HEK293 (cell line): Measurements from ENCODE around the gene PUM2.
"Not testable (repeated sequence)": the region's sequence is repeated elsewhere in the genome, so short reads cannot be mapped to it uniquely, and the experiment has no call there.

Experiments used
- CTCF ChIA-PET: fragments of 350-600 bp; formaldehyde crosslinking; extraction: SDS; loops from one replicate; lab custom pipeline; 2021; ENCODE audit warnings: antibody characterized with exemption; lab: Yijun Ruan, JAX
- POLR2A ChIA-PET: fragments of 300-600 bp; formaldehyde crosslinking; extraction: SDS; loops from one replicate; lab custom pipeline; 2020; ENCODE audit warnings: antibody characterized with exemption, inconsistent platforms; lab: Yijun Ruan, JAX
- H3K27ac ChIP-seq: fragments of 200-500 bp; sonication (Bioruptor generic); 2 replicates; pipeline ENCODE4 v1.5.1; 2014; ENCODE audit warnings: low read depth, low read length, control low read depth, inconsistent platforms; ENCODE audit errors: extremely low read depth
- H3K36me3 ChIP-seq, 2 experiments: fragments of 200-500 bp in 1 of 2; sonication (Bioruptor generic) in 1 of 2; 1 replicate in 1 of 2; 2 replicates in 1 of 2; pipeline ENCODE4 v1.5.1; 2014 to 2017; ENCODE audit warnings: inconsistent platforms in 2 of 2, low read length in 2 of 2; ENCODE audit not compliant: control insufficient read depth in 2 of 2, insufficient read depth in 1 of 2
- H3K4me1 ChIP-seq: fragments of 200-500 bp; sonication (Bioruptor generic); 2 replicates; pipeline ENCODE4 v1.5.1; 2014; ENCODE audit warnings: mild to moderate bottlenecking, low read length, inconsistent platforms; ENCODE audit not compliant: control insufficient read depth, insufficient read depth
- H3K4me3 ChIP-seq: 2 replicates; pipeline ENCODE4 v1.5.1; 2011; ENCODE audit warnings: low read depth, mild to moderate bottlenecking, control low read depth, low read length, moderate library complexity
- H3K9me3 ChIP-seq: fragments of 200-500 bp; sonication (Bioruptor generic); 2 replicates; pipeline ENCODE4 v1.5.1; 2014; ENCODE audit warnings: low read depth, low read length, inconsistent platforms; ENCODE audit not compliant: control insufficient read depth, insufficient read depth
- EGR2 ChIP-seq: fragments of 450-650 bp; formaldehyde crosslinking; IDR thresholded peaks from 2 replicates; pipeline ENCODE4 v1.5.1; 2016; ENCODE audit warnings: low read depth, missing biosample characterization, missing genetic modification characterization
- KLF1 ChIP-seq: fragments of 450-650 bp; formaldehyde crosslinking; IDR thresholded peaks from 2 replicates; pipeline ENCODE4 v1.5.1; 2016; ENCODE audit warnings: missing biosample characterization, missing genetic modification characterization
- KLF10 ChIP-seq: fragments of 450-650 bp; IDR thresholded peaks from 2 replicates; pipeline ENCODE4 v1.5.1; 2018; ENCODE audit warnings: missing biosample characterization, mild to moderate bottlenecking, missing genetic modification characterization
- PATZ1 ChIP-seq: fragments of 450-650 bp; formaldehyde crosslinking; IDR thresholded peaks from 2 replicates; pipeline ENCODE4 v1.5.1; 2016; ENCODE audit warnings: missing biosample characterization, missing genetic modification characterization
- SCRT2 ChIP-seq: fragments of 450-650 bp; formaldehyde crosslinking; IDR thresholded peaks from 2 replicates; pipeline ENCODE4 v1.5.1; 2016; ENCODE audit warnings: missing biosample characterization, missing genetic modification characterization
- SP2 ChIP-seq: fragments of 450-650 bp; formaldehyde crosslinking; IDR thresholded peaks from 2 replicates; pipeline ENCODE4 v1.5.1; 2016; ENCODE audit warnings: missing biosample characterization, missing genetic modification characterization
- ZBTB1 ChIP-seq: fragments of 450-650 bp; formaldehyde crosslinking; IDR thresholded peaks from 2 replicates; pipeline ENCODE4 v1.5.1; 2016; ENCODE audit warnings: missing biosample characterization, missing genetic modification characterization
- ZBTB20 ChIP-seq: fragments of 450-650 bp; formaldehyde crosslinking; IDR thresholded peaks from 2 replicates; pipeline ENCODE4 v1.5.1; 2016; ENCODE audit warnings: missing biosample characterization, missing genetic modification characterization
- ZFP41 ChIP-seq: fragments of 450-650 bp; formaldehyde crosslinking; IDR thresholded peaks from 2 replicates; pipeline ENCODE4 v1.5.1; 2016; ENCODE audit warnings: missing biosample characterization, missing genetic modification characterization, borderline replicate concordance
- ZIC2 ChIP-seq: fragments of 450-650 bp; formaldehyde crosslinking; IDR thresholded peaks from 2 replicates; pipeline ENCODE4 v1.5.1; 2016; ENCODE audit warnings: missing biosample characterization, missing genetic modification characterization
- ZNF10 ChIP-seq: fragments of 450-650 bp; formaldehyde crosslinking; IDR thresholded peaks from 2 replicates; pipeline ENCODE4 v1.5.1; 2017; ENCODE audit warnings: missing biosample characterization, missing genetic modification characterization
- ZNF23 ChIP-seq: fragments of 450-650 bp; formaldehyde crosslinking; IDR thresholded peaks from 2 replicates; pipeline ENCODE4 v1.5.1; 2016; ENCODE audit warnings: missing biosample characterization, missing genetic modification characterization, borderline replicate concordance
- ZNF266 ChIP-seq: fragments of 450-650 bp; formaldehyde crosslinking; IDR thresholded peaks from 2 replicates; pipeline ENCODE4 v1.5.1; 2016; ENCODE audit warnings: missing biosample characterization, missing genetic modification characterization, low read depth
- ZNF324 ChIP-seq: fragments of 450-650 bp; formaldehyde crosslinking; IDR thresholded peaks from 2 replicates; pipeline ENCODE4 v1.5.1; 2016; ENCODE audit warnings: missing biosample characterization, missing genetic modification characterization
- ZNF366 ChIP-seq: fragments of 450-650 bp; formaldehyde crosslinking; conservative IDR thresholded peaks from 2 replicates; pipeline ENCODE4 v1.5.1; 2016; ENCODE audit warnings: missing biosample characterization, missing genetic modification characterization
- ZNF501 ChIP-seq: fragments of 450-650 bp; formaldehyde crosslinking; IDR thresholded peaks from 2 replicates; pipeline ENCODE4 v1.5.1; 2016; ENCODE audit warnings: missing biosample characterization, missing genetic modification characterization
- ZNF596 ChIP-seq: fragments of 450-650 bp; IDR thresholded peaks from 2 replicates; pipeline ENCODE4 v1.5.0; 2018; ENCODE audit warnings: missing biosample characterization, mild to moderate bottlenecking, missing genetic modification characterization, moderate library complexity
- ZNF660 ChIP-seq: fragments of 450-650 bp; IDR thresholded peaks from 2 replicates; pipeline ENCODE4 v1.5.1; 2018; ENCODE audit warnings: missing biosample characterization, mild to moderate bottlenecking, missing genetic modification characterization
- ZNF670 ChIP-seq: fragments of 450-650 bp; formaldehyde crosslinking; IDR thresholded peaks from 2 replicates; pipeline ENCODE4 v1.5.1; 2016; ENCODE audit warnings: missing biosample characterization, missing genetic modification characterization, low read depth
- ZNF677 ChIP-seq: fragments of 450-650 bp; IDR thresholded peaks from 2 replicates; pipeline ENCODE4 v1.5.0; 2018; ENCODE audit warnings: missing biosample characterization, mild to moderate bottlenecking, missing genetic modification characterization, moderate library complexity
- ZNF701 ChIP-seq: fragments of 450-650 bp; formaldehyde crosslinking; IDR thresholded peaks from 2 replicates; pipeline ENCODE4 v1.5.1; 2016; ENCODE audit warnings: missing biosample characterization, missing genetic modification characterization
- ZNF830 ChIP-seq: fragments of 450-650 bp; IDR thresholded peaks from 2 replicates; pipeline ENCODE4 v1.5.0; 2018; ENCODE audit warnings: missing biosample characterization, missing genetic modification characterization, low read depth, mild to moderate bottlenecking, moderate library complexity
- ZNF837 ChIP-seq: fragments of 450-650 bp; formaldehyde crosslinking; IDR thresholded peaks from 2 replicates; pipeline ENCODE4 v1.5.1; 2016; ENCODE audit warnings: missing biosample characterization, missing genetic modification characterization
- TF ChIP-seq, protein P1 (sequence below): fragments of 450-650 bp; IDR thresholded peaks from 2 replicates; pipeline ENCODE4 v1.5.1; 2018; ENCODE audit warnings: missing biosample characterization, mild to moderate bottlenecking, missing genetic modification characterization

The PUM2 gene

DNA sequence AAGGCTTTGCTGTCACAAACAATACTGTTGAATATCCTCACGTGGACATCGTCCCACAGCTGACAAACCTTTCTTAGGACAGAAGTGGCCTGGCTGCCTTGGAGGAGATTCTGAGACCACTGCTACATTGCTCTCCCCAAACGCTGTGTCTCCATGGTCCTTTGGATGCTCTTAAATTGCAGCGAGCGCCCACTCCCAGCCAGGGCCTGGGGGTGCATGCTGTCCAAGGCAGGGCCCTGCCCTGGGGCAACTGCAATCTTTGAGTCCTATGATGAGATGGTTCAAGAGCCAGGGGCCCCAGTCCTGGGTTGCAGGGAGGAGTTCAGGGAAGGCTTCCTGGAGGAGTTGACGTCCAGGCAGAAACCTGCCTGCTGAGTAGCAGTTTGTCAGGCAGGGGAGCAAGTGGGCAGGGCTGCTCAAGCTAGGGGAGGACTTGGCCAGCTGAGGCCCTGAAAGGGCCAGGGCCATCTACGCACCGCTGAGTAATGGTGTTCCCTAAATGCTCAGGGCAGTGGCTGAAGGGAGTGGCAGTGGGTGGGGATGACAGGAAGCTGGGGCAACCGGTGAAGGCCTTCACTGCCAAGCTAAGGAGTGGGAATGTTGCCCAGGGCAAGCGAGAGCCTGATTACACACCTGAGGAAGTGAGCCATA lies 114.9 kb downstream of the PUM2 start:
- peak; percentile 21; the same call in 1 of the 2 replicates for TF ChIP-seq KLF1 (tag by site-specific recombination)
- TF ChIP-seq ZFP41 (tag by site-specific recombination): no peak
- no peak for TF ChIP-seq ZNF677
- no peak for TF ChIP-seq EGR2 (tag by site-specific recombination)
- no peak for TF ChIP-seq ZNF830 (tag by site-specific recombination)
- TF ChIP-seq PATZ1 (tag by site-specific recombination): no peak
- CTCF ChIA-PET: interaction anchor here (1.2 kb wide), 1 partner anchor 11 kb away, joined by 4 read pairs; the partner anchor contains the start of gene SDC1
- H3K4me1 ChIP-seq: no peaks in the 10 kb centered on the region
- POLR2A ChIA-PET: no interaction called here
- no peak overlapping the region for H3K27ac ChIP-seq
- H3K36me3 ChIP-seq: no peaks in the 10 kb centered on the region
- no peaks in the 10 kb centered on the region for H3K9me3 ChIP-seq
- H3K4me3 ChIP-seq: no peak overlapping the region

GRCh38 chr2:20234597-20234996 lies 116.0 kb downstream of the PUM2 start:
- ChIA-PET POLR2A (interaction anchor here (0.7 kb wide), 1 partner anchor 25 kb away, joined by 4 read pairs; no protein-coding TSS in a partner anchor), CTCF (interaction anchor here (0.7 to 1.2 kb wide), 2 partner anchors 9 to 193 kb away, joined by 4 read pairs; partner anchors contain the start of gene SDC1)

DNA sequence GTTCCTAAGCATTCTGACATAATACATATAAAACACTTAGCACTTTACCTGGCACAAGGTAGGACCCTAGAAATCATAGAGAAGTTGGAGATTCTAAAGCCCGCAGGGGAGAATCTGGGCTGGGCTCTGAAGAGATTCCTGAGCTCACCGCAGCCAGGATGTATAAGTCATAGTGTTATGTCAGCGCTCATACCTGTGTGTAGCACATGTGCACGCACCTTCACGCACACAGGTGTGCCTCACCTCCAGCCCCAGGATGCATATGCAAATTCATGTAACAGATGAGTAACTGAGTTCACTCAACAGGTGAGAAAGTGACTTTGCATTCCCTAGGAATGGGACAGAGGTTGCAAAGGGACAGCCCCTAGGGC lies 117.8 kb downstream of the PUM2 start:
- Histone ChIP-seq H3K9me3 (no peaks in the 10 kb centered on the region), H3K4me1 (no peaks in the 10 kb centered on the region), H3K27ac (no peak overlapping the region), H3K4me3 (no peak overlapping the region), H3K36me3 (no peaks in the 10 kb centered on the region)
- TF ChIP-seq ZNF23 (tag by site-specific recombination) (no peak), SCRT2 (tag by site-specific recombination) (peak; percentile 22; the same call in 1 of the 2 replicates), ZNF266 (tag by site-specific recombination) (no peak)
- ChIA-PET CTCF (interaction anchor here (0.6 to 1.6 kb wide), 5 partner anchors 8 to 97 kb away, joined by 3 to 4 read pairs (median 3); no protein-coding TSS in a partner anchor), POLR2A (interaction anchor here (0.7 kb wide), 1 partner anchor 15 kb away, joined by 7 read pairs; no protein-coding TSS in a partner anchor)

More at GRCh38 chr2:20234597-20234996, 116.0 kb downstream of the PUM2 start:
- H3K4me1 ChIP-seq, H3K4me3 ChIP-seq, H3K27ac ChIP-seq, H3K36me3 ChIP-seq, H3K9me3 ChIP-seq: not testable (repeated sequence)

GRCh38 chr2:20231598-20232026 lies 119.0 kb downstream of the PUM2 start:
- TF ChIP-seq KLF10 (tag by site-specific recombination) (no peak), KLF1 (tag by site-specific recombination) (peak; percentile 29; the same call in 1 of the 2 replicates), ZBTB1 (tag by site-specific recombination) (no peak), ZNF366 (tag by site-specific recombination) (no peak), ZBTB20 (no peak), ZNF501 (tag by site-specific recombination) (no peak), ZIC2 (tag by site-specific recombination) (peak; percentile 58; the same call in 1 of the 2 replicates), ZFP41 (tag by site-specific recombination) (no peak), ZNF660 (tag by site-specific recombination) (no peak), ZNF837 (tag by site-specific recombination) (no peak), ZNF701 (tag by site-specific recombination) (no peak), ZNF596 (tag by site-specific recombination) (no peak), SP2 (0 out of 2 replicates have a peak, but pooled peaks have one; percentile 17), ZNF670 (no peak), ZNF10 (tag by site-specific recombination) (no peak), ZNF324 (no peak)
- TF ChIP-seq, protein P1, sequence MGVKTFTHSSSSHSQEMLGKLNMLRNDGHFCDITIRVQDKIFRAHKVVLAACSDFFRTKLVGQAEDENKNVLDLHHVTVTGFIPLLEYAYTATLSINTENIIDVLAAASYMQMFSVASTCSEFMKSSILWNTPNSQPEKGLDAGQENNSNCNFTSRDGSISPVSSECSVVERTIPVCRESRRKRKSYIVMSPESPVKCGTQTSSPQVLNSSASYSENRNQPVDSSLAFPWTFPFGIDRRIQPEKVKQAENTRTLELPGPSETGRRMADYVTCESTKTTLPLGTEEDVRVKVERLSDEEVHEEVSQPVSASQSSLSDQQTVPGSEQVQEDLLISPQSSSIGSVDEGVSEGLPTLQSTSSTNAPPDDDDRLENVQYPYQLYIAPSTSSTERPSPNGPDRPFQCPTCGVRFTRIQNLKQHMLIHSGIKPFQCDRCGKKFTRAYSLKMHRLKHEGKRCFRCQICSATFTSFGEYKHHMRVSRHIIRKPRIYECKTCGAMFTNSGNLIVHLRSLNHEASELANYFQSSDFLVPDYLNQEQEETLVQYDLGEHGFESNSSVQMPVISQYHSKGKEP: no peak
- TF ChIP-seq, all 188 proteins: peak for 3
- no peak overlapping the region for H3K27ac ChIP-seq
- H3K4me1 ChIP-seq: no peaks in the 10 kb centered on the region
- H3K4me3 ChIP-seq: no peak overlapping the region
- H3K36me3 ChIP-seq: no peaks in the 10 kb centered on the region
- POLR2A ChIA-PET: interaction anchor here (0.7 kb wide), 1 partner anchor 1427 kb away, joined by 3 read pairs; no protein-coding TSS in a partner anchor
- CTCF ChIA-PET: interaction anchor here (0.7 to 1.6 kb wide), 7 partner anchors 11 to 366 kb away, joined by 3 to 6 read pairs (median 3); no protein-coding TSS in a partner anchor
- no peaks in the 10 kb centered on the region for H3K9me3 ChIP-seq
